AG09319 (cell line): ENCODE results near the gene FOXB2.
"Not testable (repeated sequence)": the region's sequence is repeated elsewhere in the genome, so short reads cannot be mapped to it uniquely, and the experiment has no call there.

Experiments used
- DNase-seq: peaks from one replicate; pipeline ENCODE4 v3.0.0-alpha.2; 2010; ENCODE audit warnings: low read depth; ENCODE audit errors: extremely low read depth
- CTCF ChIP-seq: IDR thresholded peaks from 2 replicates; pipeline ENCODE4 v1.5.1; 2011; ENCODE audit warnings: low read depth, mild to moderate bottlenecking, inconsistent platforms, low read length, moderate library complexity

The FOXB2 gene

GRCh38 chr9:77030045-77030444 is 10.6 kb downstream of the FOXB2 start:
- TF ChIP-seq CTCF, result no peak
- DNase-seq, result no peak

- TF ChIP-seq CTCF, result no peak
- no peak for DNase-seq
Measured at GRCh38 chr9:77038281-77039036, 19.0 kb downstream of the FOXB2 start.

GRCh38 chr9:77040340-77040739 is 20.9 kb downstream of the FOXB2 start:
- TF ChIP-seq CTCF, result no peak
- no peak for DNase-seq

GRCh38 chr9:77043743-77044142 is 24.3 kb downstream of the FOXB2 start:
- DNase-seq, result not testable (repeated sequence)

GRCh38 chr9:77060681-77061080 is 41.2 kb downstream of the FOXB2 start:
- not testable (repeated sequence) for DNase-seq

- TF ChIP-seq CTCF, result no peak
Measured at GRCh38 chr9:77063645-77064285, 44.3 kb downstream of the FOXB2 start.

GRCh38 chr9:77066388-77066787 is 46.9 kb downstream of the FOXB2 start:
- no peak for TF ChIP-seq CTCF
- no peak for DNase-seq

More at GRCh38 chr9:77063645-77064285, 44.3 kb downstream of the FOXB2 start:
- DNase-seq, result no peak
